Motor neuron (in vitro differentiated cells): ENCODE measurements around the gene TIAM1. TPM values are rescaled to one million over a fixed set of nuclear protein-coding genes. Genes with fewer than 3 reads are reported as not detected.
A peak's percentile ranks its signal among the peaks of the same experiment; 100 is the strongest.

ENCODE experiments used
- ATAC-seq, 8 experiments: fragments of 200-7000 bp; cut with Tn5 transposase; replicated peaks in 6 of 8; 2 replicates each; pipeline ENCODE4 v1.8.0; 2021; ENCODE audit warnings: mild to moderate bottlenecking in 8 of 8, moderate library complexity in 8 of 8
- H3K27ac ChIP-seq, 2 donors: fragments of 250-450 bp; sonication (Bioruptor Pico); 2 replicates each; pipeline ENCODE4 v1.9.0; 2021; ENCODE audit warnings: antibody characterized with exemption in 2 of 2, mild to moderate bottlenecking in 2 of 2, moderate library complexity in 1 of 2
- H3K4me1 ChIP-seq, 2 donors: fragments of 250-450 bp; sonication (Bioruptor Pico); replicated peaks in 1 of 2; 2 replicates each; pipeline ENCODE4 v1.6.1; 2021; ENCODE audit warnings: antibody characterized with exemption in 2 of 2, mild to moderate bottlenecking in 2 of 2, moderate library complexity in 1 of 2
- H3K4me3 ChIP-seq, 5 donors: fragments of 250-450 bp; sonication (Bioruptor Pico); 2 replicates each; pipeline ENCODE4 v1.9.0; 2021; ENCODE audit warnings: antibody characterized with exemption in 5 of 5, mild to moderate bottlenecking in 5 of 5, moderate library complexity in 4 of 5
- WGBS, 10 experiments: fragments of 450-650 bp; shearing (Covaris generic); methylation state at CpG; one replicate each; pipeline ENCODE4 v1.0.0; 2022; 5-methylcytosine and 5-hydroxymethylcytosine counted together
- in situ Hi-C, 9 experiments: fragments of 400-800 bp; cut with MboI; loops; one replicate each; pipeline ENCODE4 v1.15.0; 2021; ENCODE audit warnings: low sequenced_read_pairs in 9 of 9, low pct_unique_long_range_greater_than_20kb in 2 of 9; ENCODE audit not compliant: unreplicated experiment in 9 of 9
- total RNA-seq, 8 experiments: library from RNA; unstranded; fragments of 300-600 nt; gene quantifications; 2 replicates each; pipeline versions ENCODE4 v1.2.3 to v1.2.4, GENCODE V29; 2022

TIAM1 gene
- total RNA-seq, 8 experiments from 2014 or later = 1.6 to 70.7 (median 18.7) TPM

GRCh38 chr21:31370281-31370892 lies 26.3 kb upstream of the TIAM1 start:
- H3K4me1 ChIP-seq = peaks cover 0 to 4% of the 10 kb centered on the region in 2 donors
- in situ Hi-C loops = no loop called here
- no peak overlapping the region for H3K4me3 ChIP-seq
- no peak for ATAC-seq
- WGBS, 10 experiments = 72 to 100% (median 91%) methylated on average over 1 to 4 of the region's 4 CpGs; no CpG with 5 or more reads in 2 of the 10 experiments
- no peak overlapping the region for H3K27ac ChIP-seq

DNA sequence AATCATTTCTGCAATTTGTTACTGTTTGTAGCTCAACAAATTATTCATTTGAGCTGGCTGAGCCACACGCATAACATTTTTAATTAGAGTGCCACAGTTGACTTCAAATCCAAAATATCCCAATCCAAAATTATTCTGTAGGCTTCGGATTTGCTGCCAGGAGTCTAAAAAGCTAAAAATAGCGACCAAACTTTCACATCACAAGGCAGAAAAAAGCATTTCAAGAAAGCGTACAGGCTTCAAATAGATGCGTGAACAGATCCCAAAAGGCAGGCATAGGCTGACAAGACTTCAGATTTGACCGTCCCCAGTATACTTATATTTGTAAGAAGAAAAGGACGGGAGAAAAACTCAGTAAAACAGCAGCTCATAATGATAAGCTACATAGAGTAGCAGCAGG lies 24.3 kb upstream of the TIAM1 start:
- Histone ChIP-seq H3K27ac (no peak overlapping the region), H3K4me3 (no peak overlapping the region), H3K4me1 (peaks cover 0 to 4% of the 10 kb centered on the region in 2 donors)
- WGBS, 10 experiments = 23 to 100% (median 94%) methylated on average over 1 to 7 of the region's 7 CpGs; no CpG with 5 or more reads in 1 of the 10 experiments
- no peak for ATAC-seq
- in situ Hi-C loops = no loop called here

GRCh38 chr21:31367801-31368200 lies 23.7 kb upstream of the TIAM1 start:
- peak in 1 of 8 experiments; percentile 51 for ATAC-seq
- peaks cover 0 to 4% of the 10 kb centered on the region in 2 donors for H3K4me1 ChIP-seq
- H3K4me3 ChIP-seq = no peak overlapping the region
- in situ Hi-C loops = no loop called here
- no peak overlapping the region for H3K27ac ChIP-seq
- WGBS, 10 experiments = 15 to 93% (median 84%) methylated on average over 2 of the region's 2 CpGs; no CpG with 5 or more reads in 2 of the 10 experiments

DNA sequence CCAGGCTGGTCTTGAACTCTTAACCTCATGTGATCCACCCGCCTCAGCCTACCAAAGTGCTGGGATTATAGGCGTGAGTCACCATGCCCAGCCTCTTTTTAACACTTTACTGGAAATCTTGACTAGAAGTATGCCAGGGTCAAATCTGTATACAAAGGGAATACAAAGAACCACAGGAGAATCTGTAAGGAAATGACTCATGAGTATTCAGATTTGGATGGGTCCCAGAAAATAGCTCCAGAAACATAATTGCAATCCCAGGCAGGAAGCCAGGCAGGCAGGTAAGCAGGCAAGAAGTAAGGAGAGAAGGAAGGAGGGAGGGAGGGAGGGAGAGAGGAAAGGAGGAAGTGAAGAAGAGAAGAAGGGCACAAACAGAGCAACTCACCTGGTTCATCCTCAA lies 22.8 kb upstream of the TIAM1 start:
- in situ Hi-C loops = no loop called here
- ATAC-seq = peak in 2 of 8 experiments; percentile 64 to 68
- 10 to 95% (median 87%) methylated on average over 1 to 2 of the region's 2 CpGs; no CpG with 5 or more reads in 4 of the 10 experiments for WGBS, 10 experiments

GRCh38 chr21:31364253-31364945 lies 20.3 kb upstream of the TIAM1 start:
- Histone ChIP-seq H3K27ac (no peak overlapping the region), H3K4me3 (no peak overlapping the region), H3K4me1 (peaks cover 0 to 4% of the 10 kb centered on the region in 2 donors)
- in situ Hi-C loops = no loop called here
- WGBS, 10 experiments = 30 to 100% (median 93%) methylated on average over 1 to 4 of the region's 4 CpGs; no CpG with 5 or more reads in 2 of the 10 experiments
- ATAC-seq = no peak

More for the DNA sequence above, 22.8 kb upstream of the TIAM1 start:
- Histone ChIP-seq H3K4me1 (peaks cover 0 to 4% of the 10 kb centered on the region in 2 donors), H3K4me3 (no peak overlapping the region), H3K27ac (no peak overlapping the region)

GRCh38 chr21:31363720-31364119 lies 19.7 kb upstream of the TIAM1 start:
- WGBS, 10 experiments = 17 to 100% (median 75%) methylated on average over 1 of the region's 1 CpG; no CpG with 5 or more reads in 4 of the 10 experiments
- in situ Hi-C loops = no loop called here
- H3K4me3 ChIP-seq = no peak overlapping the region
- peak in 1 of 8 experiments; percentile 44 for ATAC-seq
- peaks cover 0 to 4% of the 10 kb centered on the region in 2 donors for H3K4me1 ChIP-seq
- no peak overlapping the region for H3K27ac ChIP-seq

GRCh38 chr21:31360717-31361116 lies 16.7 kb upstream of the TIAM1 start:
- Histone ChIP-seq H3K27ac (no peak overlapping the region), H3K4me1 (no peaks in the 10 kb centered on the region), H3K4me3 (no peak overlapping the region)
- peak in 3 of 8 experiments; percentile 22 to 95 (median 94) for ATAC-seq
- in situ Hi-C loops = no loop called here

DNA sequence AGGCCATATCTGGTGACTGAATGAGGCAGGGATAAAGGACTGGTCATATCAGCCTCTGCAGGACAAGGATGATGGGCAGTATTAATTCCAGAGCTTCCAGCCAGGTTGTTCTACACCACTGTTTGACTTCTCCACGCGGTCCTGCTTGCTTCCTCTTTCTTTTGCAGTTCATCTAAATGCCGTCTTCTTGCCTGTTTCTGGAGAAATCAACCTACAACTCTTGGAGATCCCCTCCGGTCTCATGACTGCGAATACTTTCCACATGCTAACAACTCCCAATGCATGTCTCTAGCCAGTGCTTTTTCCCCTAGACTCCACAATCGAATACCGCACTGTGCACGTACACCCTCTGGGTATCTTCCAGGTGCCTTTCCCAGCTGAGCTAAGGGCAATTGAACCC lies 14.1 kb upstream of the TIAM1 start:
- no peaks in the 10 kb centered on the region for H3K4me1 ChIP-seq
- ATAC-seq = no peak
- in situ Hi-C loops = no loop called here
- no peak overlapping the region for H3K4me3 ChIP-seq
- 69 to 100% (median 95%) methylated on average over 1 to 8 of the region's 8 CpGs; no CpG with 5 or more reads in 1 of the 10 experiments for WGBS, 10 experiments
- no peak overlapping the region for H3K27ac ChIP-seq

DNA sequence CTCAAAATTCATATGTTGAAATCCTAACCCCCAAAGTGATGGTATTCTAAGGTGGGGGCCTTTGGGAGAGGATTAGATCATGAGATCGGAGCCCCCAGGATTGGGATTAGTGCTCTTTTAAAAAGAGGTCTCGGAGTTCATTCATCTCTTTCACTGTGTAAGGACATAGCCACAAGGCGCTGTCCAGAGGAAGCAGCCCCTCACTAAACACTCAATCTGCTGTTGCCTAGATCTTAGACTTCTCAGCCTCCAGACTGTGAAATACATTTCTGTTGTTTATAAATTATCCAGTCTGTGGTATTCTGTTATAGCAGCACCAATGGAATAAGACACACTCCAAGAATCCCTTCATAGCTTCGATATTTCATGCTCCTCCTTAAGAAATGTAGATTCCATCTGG lies 12.4 kb upstream of the TIAM1 start:
- H3K4me1 ChIP-seq = no peaks in the 10 kb centered on the region
- 33 to 100% (median 100%) methylated on average over 1 to 4 of the region's 4 CpGs; no CpG with 5 or more reads in 2 of the 10 experiments for WGBS, 10 experiments
- in situ Hi-C loops = no loop called here
- no peak overlapping the region for H3K27ac ChIP-seq
- no peak for ATAC-seq
- no peak overlapping the region for H3K4me3 ChIP-seq

DNA sequence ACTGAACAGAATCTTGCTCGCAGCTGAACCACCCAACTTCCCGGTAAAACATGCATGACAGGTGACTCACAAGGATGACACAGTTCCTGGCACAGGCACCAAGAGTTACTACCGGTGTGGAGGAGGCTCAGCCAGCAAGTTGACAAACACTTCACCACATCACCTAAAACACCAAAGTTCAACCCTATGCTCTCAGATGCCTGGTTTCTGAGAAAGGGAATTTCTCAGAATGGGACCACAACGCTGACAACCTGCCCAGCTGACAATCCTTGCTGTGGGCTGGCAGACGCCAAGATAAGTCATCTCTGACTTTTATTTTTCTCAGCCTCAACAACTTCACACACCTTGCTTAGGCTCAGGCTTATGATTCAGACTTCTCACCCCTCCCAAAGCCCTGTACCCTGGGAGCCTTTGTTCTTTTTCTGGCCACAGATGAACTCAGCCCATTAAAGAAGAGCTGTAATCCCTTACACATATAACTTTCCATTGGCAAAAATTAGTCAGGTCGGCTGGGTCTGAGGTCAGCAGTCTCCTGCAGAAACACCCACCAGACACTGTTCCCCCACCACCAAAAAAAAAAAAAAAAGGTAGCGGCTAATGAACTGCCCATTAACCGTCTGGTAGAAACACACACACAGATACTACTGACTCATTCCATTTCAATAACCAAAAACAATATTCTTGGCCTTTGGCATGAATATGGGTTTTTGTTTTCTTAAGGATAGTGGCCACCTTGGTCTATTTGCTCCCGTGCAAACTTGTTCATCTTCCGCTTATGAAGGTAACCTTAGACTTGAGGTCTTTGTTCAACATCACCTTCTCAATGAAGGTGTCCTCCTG lies 10.8 kb upstream of the TIAM1 start:
- in situ Hi-C loops = no loop called here
- H3K4me3 ChIP-seq = no peak overlapping the region
- 0 to 100% (median 72%) methylated on average over 1 to 8 of the region's 10 CpGs for WGBS, 10 experiments
- peak in 3 of 8 experiments; percentile 46 to 61 (median 58) for ATAC-seq
- no peaks in the 10 kb centered on the region for H3K4me1 ChIP-seq
- no peak overlapping the region for H3K27ac ChIP-seq

DNA sequence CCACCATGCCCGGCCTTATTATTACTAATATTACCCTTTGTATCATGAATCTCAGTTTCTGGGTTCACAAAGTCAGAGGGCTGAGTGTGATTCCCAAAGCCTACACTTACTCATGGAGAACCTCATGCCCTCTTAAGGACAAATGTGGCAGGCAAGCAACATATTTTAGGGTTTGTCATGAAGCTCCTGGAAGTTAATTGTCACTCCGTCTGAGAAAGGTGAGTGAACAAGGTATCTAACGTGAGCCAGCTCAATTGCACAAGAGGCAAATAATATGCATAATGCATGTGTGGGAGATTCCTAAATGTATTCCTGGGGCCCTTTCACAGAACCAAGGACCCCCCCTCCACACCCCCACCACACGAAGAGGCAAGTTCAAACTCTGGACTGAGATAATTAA lies 10.1 kb upstream of the TIAM1 start:
- Histone ChIP-seq H3K4me1 (no peaks in the 10 kb centered on the region), H3K27ac (no peak overlapping the region), H3K4me3 (no peak overlapping the region)
- in situ Hi-C loops = no loop called here
- 20 to 100% (median 97%) methylated on average over 1 to 2 of the region's 4 CpGs; no CpG with 5 or more reads in 4 of the 10 experiments for WGBS, 10 experiments
- no peak for ATAC-seq

- ATAC-seq = no peak
- Histone ChIP-seq H3K4me3 (no peak overlapping the region), H3K4me1 (peaks cover 0 to 1% of the 10 kb centered on the region in 2 donors), H3K27ac (no peak overlapping the region)
- WGBS, 10 experiments = 0 to 100% (median 67%) methylated on average over 1 to 2 of the region's 2 CpGs; no CpG with 5 or more reads in 2 of the 10 experiments
- in situ Hi-C loops = no loop called here
Measured at GRCh38 chr21:31352836-31353235, 8.8 kb upstream of the TIAM1 start.

DNA sequence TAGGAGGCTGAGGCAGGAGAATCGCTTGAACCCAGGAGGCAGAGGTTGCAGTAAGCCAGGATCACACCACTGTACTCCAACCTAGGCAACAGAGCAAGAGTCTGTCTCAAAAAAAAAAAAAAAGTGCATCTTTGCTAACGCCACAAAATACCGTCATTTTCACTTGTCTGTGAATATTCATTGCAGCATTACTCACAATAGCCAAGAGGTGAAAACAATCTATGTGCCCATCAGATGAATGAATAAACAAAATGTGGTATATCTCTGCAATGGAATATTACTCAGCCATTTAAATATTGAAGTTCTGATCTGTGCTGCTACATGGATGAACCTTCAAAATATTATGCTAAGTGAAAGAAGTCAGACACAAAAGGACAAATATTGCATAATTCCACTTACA lies 7.9 kb upstream of the TIAM1 start:
- no peak overlapping the region for H3K27ac ChIP-seq
- in situ Hi-C loops = no loop called here
- peak in 3 of 8 experiments; percentile 60 to 77 (median 71) for ATAC-seq
- H3K4me3 ChIP-seq = no peak overlapping the region
- H3K4me1 ChIP-seq = peaks cover 0 to 8% of the 10 kb centered on the region in 2 donors
- WGBS, 10 experiments = 0 to 100% (median 40%) methylated on average over 1 to 3 of the region's 3 CpGs; no CpG with 5 or more reads in 1 of the 10 experiments
